Urinary bladder (tissue), 4 donors: Measurements from ENCODE around the gene NANOS3. TPM values are rescaled to one million over a fixed set of nuclear protein-coding genes. Genes with fewer than 3 reads are reported as not detected.
A peak's percentile ranks its signal among the peaks of the same experiment; 100 is the strongest.

Source experiments
- DNase-seq: peaks from one replicate; pipeline ENCODE4 v3.0.0-alpha.2; 2015; ENCODE audit errors: extremely low spot score
- H3K27ac ChIP-seq: one replicate; pipeline ENCODE4 v1.5.1; 2013; ENCODE audit warnings: low read depth, mild to moderate bottlenecking, moderate library complexity
- H3K36me3 ChIP-seq: one replicate; pipeline ENCODE4 v1.6.1; 2013; ENCODE audit warnings: mild to moderate bottlenecking, moderate library complexity; ENCODE audit not compliant: insufficient read depth
- H3K4me1 ChIP-seq: one replicate; pipeline ENCODE4 v1.6.1; 2013; ENCODE audit warnings: mild to moderate bottlenecking, moderate library complexity; ENCODE audit not compliant: insufficient read depth
- H3K4me3 ChIP-seq: one replicate; pipeline ENCODE4 v1.5.1; 2013; ENCODE audit warnings: low read depth, low read length
- WGBS: extraction: QIAGEN DNeasy Blood & Tissue Kit; methylation state at CpG from one replicate; pipeline ENCODE4 v1.1.7; 2013; 5-methylcytosine and 5-hydroxymethylcytosine counted together
- polyA plus RNA-seq: library from polyadenylated mRNA; stranded (reverse); fragments of 200-250 nt; gene quantifications from one replicate; pipeline ENCODE4 v1.2.3, GENCODE V29; 2013
- total RNA-seq: library from RNA; depleted of rRNA; stranded (reverse); fragments of >200 nt; gene quantifications from one replicate; pipeline ENCODE4 v1.2.3, GENCODE V29; 2014
- donor health status: healthy with polysubstance abuse.
- donor health status: healthy.

Gene NANOS3
- total and polyA plus RNA-seq, 2 donors, result 0.57 TPM; not detected in 1

DNA sequence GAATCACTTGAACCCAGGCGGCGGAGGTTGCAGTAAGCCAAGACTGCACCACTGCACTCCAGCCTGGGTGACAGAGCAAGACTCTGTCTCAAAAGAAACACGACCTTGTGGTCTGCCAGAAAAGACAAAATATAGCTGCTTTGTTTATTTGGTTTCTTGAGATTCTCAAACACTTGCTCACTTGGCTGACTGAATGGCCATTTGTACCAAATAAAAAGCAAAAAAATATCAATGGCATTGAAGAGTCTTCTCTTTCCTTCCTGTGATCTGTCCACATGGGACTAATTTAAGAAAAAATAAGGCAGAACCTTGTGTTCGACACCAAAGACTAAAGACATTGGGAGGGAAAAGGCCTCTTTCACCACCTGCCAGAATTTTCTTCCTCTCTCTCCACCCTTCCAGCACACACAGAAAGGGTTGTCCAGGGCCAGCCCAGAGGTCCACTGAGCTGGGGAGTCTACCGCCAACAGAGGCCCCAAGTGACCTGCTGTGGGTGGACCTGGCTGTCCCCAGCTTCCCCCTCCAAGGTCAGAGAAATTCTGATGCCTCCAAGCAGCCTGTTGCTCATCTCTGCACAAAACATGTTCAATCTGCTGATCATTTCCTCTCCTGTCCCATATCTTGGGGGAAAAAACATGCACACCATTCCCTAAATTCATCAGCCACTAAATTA, 23.1 kb downstream of the NANOS3 start:
- Histone ChIP-seq H3K4me3 (no peak overlapping the region), H3K36me3 (no peaks in the 10 kb centered on the region), H3K4me1 (no peaks in the 10 kb centered on the region), H3K27ac (no peak overlapping the region)
- 62% methylated on average over 5 of the region's 5 CpGs for WGBS
- no peak for DNase-seq

DNA sequence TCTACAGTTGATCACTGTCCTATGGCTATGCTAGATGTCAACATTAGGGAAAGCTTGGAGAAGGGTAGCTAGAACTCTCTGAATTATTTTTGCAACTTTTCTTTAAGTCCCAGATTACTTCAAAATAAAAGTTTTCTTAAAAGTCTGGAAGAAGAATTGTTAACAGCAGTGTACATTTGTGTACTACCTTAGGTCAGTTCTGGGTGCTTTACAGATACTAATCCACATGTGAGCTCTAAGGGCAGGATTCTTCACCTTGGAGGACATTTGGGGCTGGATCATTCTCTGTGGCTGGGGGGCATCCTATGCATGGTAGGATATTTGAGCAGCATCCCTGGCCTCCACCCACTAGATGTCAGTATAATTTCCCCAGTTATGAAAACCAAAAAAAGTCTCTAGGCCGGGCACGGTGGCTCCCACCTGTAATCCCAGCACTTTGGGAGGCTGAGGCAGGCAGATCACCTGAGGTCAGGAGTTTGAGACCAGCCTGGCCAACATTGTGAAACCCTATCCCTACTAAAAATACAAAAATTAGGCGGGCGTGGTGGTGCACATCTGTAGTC, 26.1 kb downstream of the NANOS3 start:
- no peak for DNase-seq
- Histone ChIP-seq H3K36me3 (no peaks in the 10 kb centered on the region), H3K4me1 (peaks cover 2% of the 10 kb centered on the region), H3K4me3 (no peak overlapping the region), H3K27ac (no peak overlapping the region)
- WGBS, result 81% methylated on average over 4 of the region's 4 CpGs

DNA sequence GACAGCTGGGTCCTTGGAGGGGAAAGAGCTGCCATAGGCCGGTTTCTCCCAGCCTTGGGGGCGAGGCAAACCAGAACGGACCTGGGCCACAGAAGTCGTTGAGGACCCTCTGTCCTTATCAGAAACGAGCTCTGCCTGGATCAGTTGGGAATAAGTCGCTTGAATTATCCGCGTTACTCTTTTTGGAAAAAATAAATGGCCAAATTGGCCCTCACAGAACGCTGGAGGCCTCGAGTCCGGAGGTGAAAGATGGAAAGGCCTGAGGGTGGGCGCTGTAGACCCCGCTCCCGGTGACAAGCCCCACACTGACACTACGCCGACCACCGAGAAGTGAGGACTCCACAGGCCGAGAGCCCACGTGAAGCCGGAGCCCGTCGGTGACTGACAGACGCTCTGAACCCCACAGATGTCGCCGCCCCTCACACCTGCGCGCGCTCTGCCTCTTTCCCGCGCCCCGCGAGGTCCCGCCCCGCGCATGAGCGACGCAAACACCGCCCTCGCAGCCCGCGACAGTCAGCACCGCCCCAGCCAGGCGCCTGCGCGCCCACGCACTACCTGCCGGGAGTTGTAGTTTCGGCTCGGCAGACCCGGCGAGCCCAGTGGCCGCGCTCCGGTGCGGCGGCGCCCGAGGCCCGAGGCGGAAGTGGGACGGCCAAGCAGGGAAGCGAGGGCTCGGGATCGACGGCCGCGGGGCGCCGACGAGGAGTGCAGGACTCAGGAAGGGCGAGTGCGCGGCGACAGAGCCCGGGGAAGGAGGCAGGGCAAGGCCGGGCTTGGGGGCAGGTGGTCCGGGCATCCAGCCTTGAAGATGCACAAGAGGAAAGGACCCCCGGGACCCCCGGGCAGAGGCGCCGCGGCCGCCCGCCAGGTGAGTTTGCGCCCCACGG, 28.9 kb downstream of the NANOS3 start, which contains the start of the genes BRME1 and CC2D1A:
TSS of gene BRME1 (minus strand) at position 484 of the 887 bp plus-strand sequence. CDS start 1,225 bp downstream, outside the sequence.
TSS of gene CC2D1A (plus strand) at position 568 of the 887 bp plus-strand sequence. CDS start at position 809, 241 bp downstream.
- Histone ChIP-seq H3K27ac (peak within 1 kb of the TSS; percentile 78), H3K36me3 (no peaks in the 10 kb centered on the region), H3K4me3 (peak within 1 kb of the TSS; percentile 82), H3K4me1 (peaks cover 2% of the 10 kb centered on the region)
- WGBS, result 5% methylated on average over 86 of the region's 86 CpGs
- DNase-seq, result peak; percentile 58

DNA sequence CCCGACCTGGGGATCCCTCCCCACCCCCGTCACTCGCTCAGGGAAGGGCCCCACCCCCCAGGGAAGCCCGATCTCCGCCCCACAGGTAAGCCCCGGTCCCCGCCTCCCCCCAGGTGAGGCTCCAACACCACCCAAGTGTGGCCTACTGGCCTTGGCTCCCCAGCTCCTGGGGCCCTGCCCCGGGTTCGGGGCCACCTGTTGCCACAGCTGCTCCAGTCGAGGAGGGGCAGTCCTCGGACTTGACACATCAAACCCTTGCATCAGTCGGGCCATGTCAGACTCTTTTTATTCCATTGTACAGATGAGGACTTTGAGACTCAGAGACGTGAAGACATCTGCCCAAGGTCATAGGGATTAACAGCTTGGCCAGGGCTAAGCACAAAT, 29.6 kb downstream of the NANOS3 start:
- WGBS, result 4% methylated on average over 13 of the region's 13 CpGs
- no peak for DNase-seq
- Histone ChIP-seq H3K27ac (peak overlapping the region; percentile 78), H3K36me3 (no peaks in the 10 kb centered on the region), H3K4me3 (peak overlapping the region; percentile 82), H3K4me1 (peaks cover 2% of the 10 kb centered on the region)

DNA sequence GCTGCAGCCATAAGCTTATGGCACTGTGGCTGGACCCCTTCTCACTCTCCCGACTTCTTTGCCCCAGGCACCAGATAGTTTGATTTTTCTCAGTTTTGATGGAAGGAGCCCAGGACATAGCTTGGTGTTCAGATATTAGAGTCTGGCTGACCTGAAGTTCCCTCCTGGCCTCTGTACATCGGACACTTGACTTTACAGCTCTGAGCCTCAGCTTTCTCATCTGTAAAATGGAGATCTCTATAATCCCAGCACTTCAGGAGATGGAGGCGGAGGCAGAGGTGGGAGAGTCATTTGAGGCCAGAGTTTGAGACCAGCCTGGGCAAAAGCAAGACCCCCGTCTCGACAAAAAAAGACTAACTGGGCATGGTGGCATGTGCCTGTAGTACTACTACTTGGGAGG, 30.0 kb downstream of the NANOS3 start:
- no peak overlapping the region for H3K27ac ChIP-seq
- no peak for DNase-seq
- H3K4me1 ChIP-seq, result peaks cover 2% of the 10 kb centered on the region
- H3K36me3 ChIP-seq, result no peaks in the 10 kb centered on the region
- WGBS, result 88% methylated on average over 5 of the region's 5 CpGs
- peak overlapping the region; percentile 82 for H3K4me3 ChIP-seq

DNA sequence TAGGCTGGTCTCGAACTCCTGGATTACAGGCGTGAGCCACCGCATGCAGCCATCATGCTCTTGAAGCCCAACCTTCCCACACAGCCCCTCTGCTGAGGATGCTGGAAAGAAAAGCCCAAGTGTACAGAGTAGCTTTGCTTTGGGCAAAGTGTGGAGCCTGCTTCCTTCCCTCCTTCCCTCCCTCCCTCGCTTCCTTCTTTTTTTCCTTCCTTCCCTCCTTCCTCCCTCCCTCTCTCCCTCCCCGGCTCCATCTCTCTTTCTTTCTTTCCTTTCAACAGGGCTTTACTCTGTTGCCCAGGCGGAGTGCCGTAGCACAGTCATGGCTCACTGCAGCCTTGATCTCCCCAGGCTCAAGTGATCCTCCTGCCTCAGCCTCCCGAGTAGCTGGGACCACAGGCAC, 31.7 kb downstream of the NANOS3 start:
- Histone ChIP-seq H3K4me3 (no peak overlapping the region), H3K36me3 (no peaks in the 10 kb centered on the region), H3K27ac (no peak overlapping the region), H3K4me1 (peaks cover 2% of the 10 kb centered on the region)
- DNase-seq, result no peak
- 92% methylated on average over 8 of the region's 8 CpGs for WGBS

DNA sequence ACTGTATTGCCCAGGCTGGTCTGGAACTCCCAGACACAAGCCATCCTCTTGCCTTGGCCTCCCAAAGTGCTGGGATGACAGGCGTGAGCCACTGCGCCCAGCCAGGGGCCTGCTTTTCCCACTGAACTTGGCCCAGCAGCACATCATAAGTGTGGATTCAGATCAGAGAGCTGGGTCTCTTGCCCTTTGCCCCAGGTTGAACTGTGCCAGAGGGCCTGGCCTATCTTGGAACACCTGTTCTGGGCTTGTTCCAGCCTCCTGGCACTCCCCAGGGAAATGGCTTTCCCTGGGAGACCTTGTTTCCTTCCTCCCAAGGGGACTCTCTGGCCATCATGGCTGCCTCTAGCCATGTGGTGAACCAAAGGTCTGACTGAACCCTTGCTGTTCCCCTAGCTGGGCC, 32.5 kb downstream of the NANOS3 start:
- WGBS, result 100% methylated on average over 2 of the region's 2 CpGs
- H3K4me3 ChIP-seq, result no peak overlapping the region
- DNase-seq, result no peak
- peaks cover 2% of the 10 kb centered on the region for H3K4me1 ChIP-seq
- H3K36me3 ChIP-seq, result no peaks in the 10 kb centered on the region
- no peak overlapping the region for H3K27ac ChIP-seq

DNA sequence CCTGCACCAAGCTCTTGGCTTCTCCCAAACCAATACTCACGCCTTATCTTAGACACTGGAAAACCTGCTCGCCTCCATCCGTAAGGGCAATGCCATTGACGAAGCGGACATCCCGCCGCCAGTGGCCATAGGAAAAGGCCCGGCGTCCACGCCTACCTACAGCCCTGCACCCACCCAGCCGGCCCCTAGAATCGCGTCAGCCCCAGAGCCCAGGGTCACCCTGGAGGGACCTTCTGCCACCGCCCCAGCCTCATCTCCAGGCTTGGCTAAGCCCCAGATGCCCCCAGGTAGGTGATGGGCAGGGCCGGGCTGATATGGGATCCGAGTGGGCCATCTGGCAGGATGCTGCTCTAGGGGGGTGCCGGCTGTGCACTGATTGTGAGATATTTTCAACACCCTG, 36.4 kb downstream of the NANOS3 start:
- no peaks in the 10 kb centered on the region for H3K4me1 ChIP-seq
- peaks cover under 1% of the 10 kb centered on the region for H3K36me3 ChIP-seq
- H3K4me3 ChIP-seq, result no peak overlapping the region
- no peak overlapping the region for H3K27ac ChIP-seq
- DNase-seq, result no peak
- WGBS, result 95% methylated on average over 17 of the region's 17 CpGs

DNA sequence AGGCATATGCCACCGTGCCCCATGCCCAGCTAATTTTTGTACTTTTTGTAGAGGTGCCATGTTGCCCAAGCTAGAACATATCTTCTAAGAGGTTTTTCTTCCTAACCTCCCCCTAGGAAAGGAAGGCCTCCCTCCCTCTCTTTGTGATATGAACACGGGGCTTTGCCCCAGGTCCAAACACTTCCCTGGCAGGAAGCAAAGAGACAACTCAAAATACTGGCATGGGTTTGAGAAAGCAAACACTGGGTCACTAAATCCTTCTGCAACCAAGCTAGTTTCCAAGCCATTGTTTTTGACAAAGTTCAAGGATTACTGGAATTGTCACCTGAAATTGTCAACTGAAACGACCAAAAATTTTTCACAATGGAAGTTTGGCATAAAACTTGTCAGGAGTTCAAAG, 37.8 kb downstream of the NANOS3 start:
- Histone ChIP-seq H3K27ac (no peak overlapping the region), H3K4me3 (no peak overlapping the region), H3K36me3 (peaks cover 8% of the 10 kb centered on the region), H3K4me1 (no peaks in the 10 kb centered on the region)
- 86% methylated on average over 3 of the region's 3 CpGs for WGBS
- no peak for DNase-seq

DNA sequence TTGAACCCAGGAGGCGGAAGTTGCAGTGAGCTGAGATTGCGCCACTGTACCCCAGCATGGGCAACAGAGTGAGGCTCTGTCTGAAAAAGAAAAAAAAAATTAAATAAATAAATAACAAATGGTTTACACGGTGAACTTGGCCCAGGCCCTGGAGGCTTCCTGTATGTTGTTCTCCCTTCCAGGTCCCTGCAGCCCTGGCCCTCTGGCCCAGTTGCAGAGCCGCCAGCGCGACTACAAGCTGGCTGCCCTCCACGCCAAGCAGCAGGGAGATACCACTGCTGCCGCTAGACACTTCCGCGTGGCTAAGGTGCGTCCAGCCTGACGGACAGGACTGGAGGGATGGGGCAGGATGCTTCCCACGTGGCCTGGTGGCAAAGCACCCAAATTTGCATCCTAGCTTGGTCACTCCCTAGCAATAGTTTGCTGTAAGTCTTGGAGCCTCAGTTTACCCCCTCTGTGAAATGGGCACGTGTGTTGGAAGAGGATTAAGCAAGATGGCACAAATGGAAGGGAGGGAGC, 41.0 kb downstream of the NANOS3 start:
- Histone ChIP-seq H3K4me1 (no peaks in the 10 kb centered on the region), H3K36me3 (peaks cover 11% of the 10 kb centered on the region), H3K27ac (no peak overlapping the region), H3K4me3 (no peak overlapping the region)
- DNase-seq, result no peak
- 84% methylated on average over 14 of the region's 14 CpGs for WGBS

DNA sequence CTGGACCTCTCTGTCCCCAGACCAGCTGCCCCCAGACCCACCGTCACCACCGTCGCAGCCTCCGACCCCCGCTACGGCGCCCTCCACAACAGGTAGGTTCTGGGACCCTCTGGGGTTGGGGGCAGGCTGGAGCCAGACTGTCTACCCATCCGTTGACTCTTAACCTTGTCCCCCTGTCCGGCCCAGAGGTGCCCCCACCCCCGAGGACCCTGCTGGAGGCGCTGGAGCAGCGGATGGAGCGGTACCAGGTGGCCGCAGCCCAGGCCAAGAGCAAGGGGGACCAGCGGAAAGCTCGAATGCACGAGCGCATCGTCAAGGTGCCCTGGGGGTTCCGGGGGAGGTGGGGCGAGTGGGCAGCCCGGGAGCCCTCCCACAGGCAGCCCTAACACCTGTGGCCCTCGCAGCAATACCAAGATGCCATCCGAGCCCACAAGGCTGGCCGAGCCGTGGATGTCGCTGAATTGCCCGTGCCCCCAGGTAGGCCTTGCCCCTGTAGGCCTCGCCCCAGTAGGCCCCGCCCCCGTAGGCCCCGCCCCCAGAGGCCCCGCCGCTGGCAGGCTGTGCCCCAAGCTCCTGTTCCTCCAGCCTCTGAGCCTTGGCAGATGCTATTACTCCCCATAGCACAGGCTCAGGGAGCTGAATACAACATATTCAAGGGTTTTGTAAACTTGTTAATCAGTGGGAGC, 41.9 kb downstream of the NANOS3 start:
- Histone ChIP-seq H3K4me3 (no peak overlapping the region), H3K36me3 (peaks cover 14% of the 10 kb centered on the region), H3K4me1 (no peaks in the 10 kb centered on the region), H3K27ac (no peak overlapping the region)
- WGBS, result 89% methylated on average over 34 of the region's 34 CpGs
- no peak for DNase-seq

DNA sequence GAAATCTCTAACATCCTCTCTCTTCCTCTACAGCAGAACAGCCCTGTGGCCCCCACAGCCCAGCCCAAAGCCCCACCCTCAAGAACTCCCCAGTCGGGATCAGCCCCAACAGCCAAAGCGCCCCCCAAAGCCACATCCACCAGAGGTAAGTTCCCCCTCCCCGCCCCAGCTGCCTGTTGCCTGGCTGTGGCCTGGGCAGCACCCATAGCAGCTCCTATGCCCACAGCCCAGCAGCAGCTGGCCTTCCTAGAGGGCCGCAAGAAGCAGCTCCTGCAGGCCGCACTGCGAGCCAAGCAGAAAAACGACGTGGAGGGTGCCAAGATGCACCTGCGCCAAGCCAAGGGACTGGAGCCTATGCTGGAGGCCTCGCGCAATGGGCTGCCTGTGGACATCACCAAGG, 43.6 kb downstream of the NANOS3 start:
- Histone ChIP-seq H3K4me1 (no peaks in the 10 kb centered on the region), H3K4me3 (no peak overlapping the region), H3K27ac (no peak overlapping the region), H3K36me3 (peaks cover 14% of the 10 kb centered on the region)
- no peak for DNase-seq
- WGBS, result 99% methylated on average over 11 of the region's 11 CpGs
